Upper lobe of left lung (tissue), 6 donors: ENCODE results near the gene MOB3B. TPM values are rescaled to one million over a fixed set of nuclear protein-coding genes. Genes with fewer than 3 reads are reported as not detected.
A peak's percentile ranks its signal among the peaks of the same experiment; 100 is the strongest.
"Not testable (repeated sequence)": the region's sequence is repeated elsewhere in the genome, so short reads cannot be mapped to it uniquely, and the experiment has no call there.

Experiments used
- ATAC-seq, 2 donors: fragments of 200-7000 bp; cut with Tn5 transposase; one replicate each; pipeline ENCODE4 v1.9.1; 2022; ENCODE audit warnings: mild to moderate bottlenecking in 2 of 2, moderate library complexity in 2 of 2; ENCODE audit not compliant: low FRiP score in 2 of 2
- DNase-seq, 2 donors: peaks; one replicate each; pipeline ENCODE4 v3.0.0-alpha.2; 2019 to 2020
- H3K27ac ChIP-seq, 4 donors: fragments of 200-600 bp; sonication (generic); one replicate each; pipeline ENCODE4 v1.5.1; 2016 to 2019
- H3K27me3 ChIP-seq, 4 donors: fragments of 200-600 bp; sonication (generic); one replicate each; pipeline ENCODE4 v1.5.1; 2017 to 2019
- H3K36me3 ChIP-seq, 4 donors: fragments of 200-600 bp; sonication (generic); one replicate each; pipeline ENCODE4 v1.5.1; 2016 to 2019
- H3K4me1 ChIP-seq, 4 donors: fragments of 200-600 bp; sonication (generic); one replicate each; pipeline ENCODE4 v1.5.1; 2018 to 2019
- H3K4me3 ChIP-seq, 4 donors: fragments of 200-600 bp; sonication (generic); one replicate each; pipeline ENCODE4 v1.5.1; 2017 to 2019; ENCODE audit warnings: mild to moderate bottlenecking in 2 of 4, moderate library complexity in 1 of 4
- H3K9me3 ChIP-seq, 4 donors: fragments of 200-600 bp; sonication (generic); one replicate each; pipeline ENCODE4 v1.5.1; 2018 to 2019
- EP300 ChIP-seq, 4 donors: sonication (generic); formaldehyde crosslinking; IDR thresholded peaks; one replicate each; pipeline ENCODE4 v1.5.1; 2017; ENCODE audit warnings: antibody characterized with exemption in 4 of 4, control low read depth in 2 of 4
- POLR2A ChIP-seq, 4 donors: fragments of 450-650 bp; IDR thresholded peaks; one replicate each; pipeline ENCODE4 v1.5.1; 2016 to 2017; ENCODE audit warnings: antibody characterized with exemption in 4 of 4, mild to moderate bottlenecking in 2 of 4
- POLR2AphosphoS5 ChIP-seq, 2 donors: sonication (generic); formaldehyde crosslinking; IDR thresholded peaks; one replicate each; pipeline ENCODE4 v1.5.1; 2017; ENCODE audit warnings: antibody characterized with exemption in 2 of 2
- WGBS, 2 donors: methylation state at CpG; one replicate each; pipeline ENCODE4 v1.1.5; 2017 to 2018; 5-methylcytosine and 5-hydroxymethylcytosine counted together
- total RNA-seq, 6 donors: library from RNA; depleted of rRNA in 4 of 6; stranded (reverse); fragments of >200 nt in 4 of 6; gene quantifications; one replicate each; pipeline versions ENCODE4 v1.1.0 to v1.2.1, GENCODE V29; 2016 to 2021
- TF ChIP-seq, protein P1 (sequence below), 6 experiments: fragments of 450-650 bp in 4 of 6; fragments of 200-600 bp in 2 of 6; sonication (generic) in 2 of 6; IDR thresholded peaks; one replicate each; pipeline ENCODE4 v1.5.1; 2016 to 2019; ENCODE audit warnings: antibody characterized with exemption in 6 of 6
- donor health status: DM: no; HTN: no; CAD: no; lungs with moderate emphysema.
- donor health status: DM: no; HTN: yes; CAD: no; lungs with severe emphysema.

The MOB3B gene
- total RNA-seq, 6 donors from 2014 or later, result 4.2 to 20.7 (median 8.3) TPM

- 72 to 76% methylated on average over 6 of the region's 6 CpGs for WGBS, 2 donors
- ATAC-seq, result no peak
- no peak overlapping the region for H3K27ac ChIP-seq
Measured at GRCh38 chr9:27453860-27454553, 75.6 kb downstream of the MOB3B start.

GRCh38 chr9:27451207-27451797, 78.3 kb downstream of the MOB3B start:
- 61 to 71% methylated on average over 3 of the region's 3 CpGs for WGBS, 2 donors
- H3K27ac ChIP-seq, result peak overlapping the region in 1 of 4 donors; percentile 20
- H3K4me3 ChIP-seq, result no peak overlapping the region
- DNase-seq (no peak), ATAC-seq (no peak)
- peaks cover 0 to 5% (median 0%) of the 10 kb centered on the region in 4 donors for H3K4me1 ChIP-seq
- TF ChIP-seq POLR2AphosphoS5 (IDR thresholded peaks at IDR 0.05) (no peak), POLR2A (IDR thresholded peaks at IDR 0.05) (no peak), EP300 (IDR thresholded peaks at IDR 0.05) (no peak)
- TF ChIP-seq, protein P1, sequence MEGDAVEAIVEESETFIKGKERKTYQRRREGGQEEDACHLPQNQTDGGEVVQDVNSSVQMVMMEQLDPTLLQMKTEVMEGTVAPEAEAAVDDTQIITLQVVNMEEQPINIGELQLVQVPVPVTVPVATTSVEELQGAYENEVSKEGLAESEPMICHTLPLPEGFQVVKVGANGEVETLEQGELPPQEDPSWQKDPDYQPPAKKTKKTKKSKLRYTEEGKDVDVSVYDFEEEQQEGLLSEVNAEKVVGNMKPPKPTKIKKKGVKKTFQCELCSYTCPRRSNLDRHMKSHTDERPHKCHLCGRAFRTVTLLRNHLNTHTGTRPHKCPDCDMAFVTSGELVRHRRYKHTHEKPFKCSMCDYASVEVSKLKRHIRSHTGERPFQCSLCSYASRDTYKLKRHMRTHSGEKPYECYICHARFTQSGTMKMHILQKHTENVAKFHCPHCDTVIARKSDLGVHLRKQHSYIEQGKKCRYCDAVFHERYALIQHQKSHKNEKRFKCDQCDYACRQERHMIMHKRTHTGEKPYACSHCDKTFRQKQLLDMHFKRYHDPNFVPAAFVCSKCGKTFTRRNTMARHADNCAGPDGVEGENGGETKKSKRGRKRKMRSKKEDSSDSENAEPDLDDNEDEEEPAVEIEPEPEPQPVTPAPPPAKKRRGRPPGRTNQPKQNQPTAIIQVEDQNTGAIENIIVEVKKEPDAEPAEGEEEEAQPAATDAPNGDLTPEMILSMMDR (IDR thresholded peaks at IDR 0.05), result no peak
- H3K27me3 ChIP-seq, result no peaks in the 10 kb centered on the region
- H3K9me3 ChIP-seq, result no peaks in the 10 kb centered on the region
- H3K36me3 ChIP-seq, result no peaks in the 10 kb centered on the region

More at GRCh38 chr9:27453860-27454553, 75.6 kb downstream of the MOB3B start:
- Histone ChIP-seq H3K36me3 (no peaks in the 10 kb centered on the region), H3K9me3 (no peaks in the 10 kb centered on the region), H3K4me3 (no peak overlapping the region), H3K27me3 (no peaks in the 10 kb centered on the region), H3K4me1 (peaks cover 0 to 10% (median 6%) of the 10 kb centered on the region in 4 donors)
- no peak for TF ChIP-seq POLR2AphosphoS5 (IDR thresholded peaks at IDR 0.05)
- DNase-seq, result no peak

GRCh38 chr9:27450752-27451151, 78.9 kb downstream of the MOB3B start:
- Histone ChIP-seq H3K36me3 (no peaks in the 10 kb centered on the region), H3K4me3 (no peak overlapping the region), H3K27ac (no peak overlapping the region), H3K4me1 (peaks cover 0 to 5% (median 0%) of the 10 kb centered on the region in 4 donors), H3K9me3 (no peaks in the 10 kb centered on the region), H3K27me3 (no peaks in the 10 kb centered on the region)
- ATAC-seq (no peak), DNase-seq (no peak)
- TF ChIP-seq EP300 (IDR thresholded peaks at IDR 0.05) (no peak), POLR2A (IDR thresholded peaks at IDR 0.05) (no peak)

- not testable (repeated sequence) for H3K4me3 ChIP-seq, DNase-seq, H3K36me3 ChIP-seq, H3K27me3 ChIP-seq, H3K4me1 ChIP-seq, ATAC-seq, H3K27ac ChIP-seq, H3K9me3 ChIP-seq
- WGBS, 2 donors, result 80 to 83% methylated on average over 3 of the region's 3 CpGs
Measured at GRCh38 chr9:27448356-27448755, 81.3 kb downstream of the MOB3B start.

DNA sequence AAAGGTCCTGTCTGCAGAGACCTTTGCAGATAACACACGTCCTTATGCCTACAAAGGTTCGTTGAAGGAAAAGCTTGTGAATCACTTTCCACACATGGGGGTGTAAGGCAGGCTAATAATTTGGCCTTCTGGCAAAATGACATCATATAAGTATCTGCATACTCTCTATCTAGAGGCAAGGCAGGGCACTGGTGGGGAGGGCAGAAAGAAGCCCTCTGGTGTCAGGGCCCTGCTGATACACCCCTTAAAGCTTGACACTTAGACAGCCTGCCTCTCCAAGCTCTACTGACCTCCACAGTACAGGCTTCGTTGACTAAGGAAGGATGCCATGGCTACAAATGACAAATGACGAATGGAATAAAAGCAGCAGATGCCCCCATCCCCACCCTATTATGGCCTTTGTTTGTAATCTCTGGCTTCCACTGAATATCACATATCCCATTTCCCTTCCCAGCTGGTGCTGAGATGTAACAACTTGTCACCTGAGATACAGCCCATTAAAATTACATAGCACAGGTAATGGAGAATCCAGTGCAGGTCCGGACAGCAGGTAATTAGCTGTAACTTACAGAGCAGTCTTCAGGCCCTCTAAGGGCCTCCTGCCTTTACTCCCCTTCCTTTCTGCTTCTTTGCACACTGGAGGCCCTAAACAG, 82.5 kb downstream of the MOB3B start:
- 54 to 70% methylated on average over 5 of the region's 5 CpGs for WGBS, 2 donors
- H3K36me3 ChIP-seq, result no peaks in the 10 kb centered on the region
- DNase-seq (no peak), ATAC-seq (peak in 1 of 2 donors; percentile 49)
- no peaks in the 10 kb centered on the region for H3K27me3 ChIP-seq
- H3K9me3 ChIP-seq, result no peaks in the 10 kb centered on the region
- H3K4me3 ChIP-seq, result no peak overlapping the region
- H3K4me1 ChIP-seq, result peaks cover 0 to 5% (median 0%) of the 10 kb centered on the region in 4 donors
- TF ChIP-seq EP300 (IDR thresholded peaks at IDR 0.05) (no peak), POLR2A (IDR thresholded peaks at IDR 0.05) (no peak), POLR2AphosphoS5 (IDR thresholded peaks at IDR 0.05) (no peak)
- TF ChIP-seq, protein P1 (IDR thresholded peaks at IDR 0.05), result no peak
- H3K27ac ChIP-seq, result no peak overlapping the region

- peaks cover 0 to 1% (median 0%) of the 10 kb centered on the region in 4 donors for H3K4me1 ChIP-seq
- H3K4me3 ChIP-seq, result no peak overlapping the region
Measured at GRCh38 chr9:27445688-27446087, 83.9 kb downstream of the MOB3B start.

More at GRCh38 chr9:27445688-27446087, 83.9 kb downstream of the MOB3B start:
- DNase-seq (no peak), ATAC-seq (no peak)
- no peaks in the 10 kb centered on the region for H3K36me3 ChIP-seq
- H3K27me3 ChIP-seq, result no peaks in the 10 kb centered on the region
- no peaks in the 10 kb centered on the region for H3K9me3 ChIP-seq
- WGBS, 2 donors, result 80 to 81% methylated on average over 6 of the region's 6 CpGs
- TF ChIP-seq POLR2A (IDR thresholded peaks at IDR 0.05) (no peak), EP300 (IDR thresholded peaks at IDR 0.05) (no peak), POLR2AphosphoS5 (IDR thresholded peaks at IDR 0.05) (no peak)
- TF ChIP-seq, protein P1 (IDR thresholded peaks at IDR 0.05), result no peak
- H3K27ac ChIP-seq, result no peak overlapping the region
